Measurements from ENCODE around the gene RPN2. TPM values are rescaled to one million over a fixed set of nuclear protein-coding genes. Genes with fewer than 3 reads are reported as not detected.

Gene RPN2
- total RNA-seq, 1 donor from 2014 or later: 178 TPM

- Histone ChIP-seq H3K4me3 (ENCODE audit: low read depth, low read length) (no peak overlapping the region), H3K27me3 (ENCODE audit: control insufficient read depth, insufficient read depth, low read length) (no peaks in the 10 kb centered on the region), H3K36me3 (ENCODE audit: control insufficient read depth, insufficient read depth, low read length) (no peaks in the 10 kb centered on the region)
- FAIRE-seq: no peak
- no peak for TF ChIP-seq CTCF (IDR thresholded peaks at IDR 0.05; ENCODE audit: insufficient read depth, low read length, severe bottlenecking)
- no peak for DNase-seq (ENCODE audit: low read depth)
These were observed 23.1 kb upstream of the RPN2 start for GRCh38 chr20:37155987-37156386.

- Histone ChIP-seq H3K27me3 (ENCODE audit: control insufficient read depth, insufficient read depth, low read length) (no peaks in the 10 kb centered on the region), H3K36me3 (ENCODE audit: control insufficient read depth, insufficient read depth, low read length) (no peaks in the 10 kb centered on the region), H3K4me3 (ENCODE audit: low read depth, low read length) (no peak overlapping the region)
- DNase-seq (ENCODE audit: low read depth) (no peak), FAIRE-seq (no peak)
- TF ChIP-seq CTCF (IDR thresholded peaks at IDR 0.05; ENCODE audit: insufficient read depth, low read length, severe bottlenecking): no peak
These were observed 20.9 kb upstream of the RPN2 start for GRCh38 chr20:37158248-37158647.

- no peaks in the 10 kb centered on the region for H3K36me3 ChIP-seq (ENCODE audit: control insufficient read depth, insufficient read depth, low read length)
- FAIRE-seq (no peak), DNase-seq (ENCODE audit: low read depth) (no peak)
- TF ChIP-seq CTCF (IDR thresholded peaks at IDR 0.05; ENCODE audit: insufficient read depth, low read length, severe bottlenecking): no peak
- H3K27me3 ChIP-seq (ENCODE audit: control insufficient read depth, insufficient read depth, low read length): no peaks in the 10 kb centered on the region
- no peak overlapping the region for H3K4me3 ChIP-seq (ENCODE audit: low read depth, low read length)
These were observed 18.4 kb upstream of the RPN2 start for GRCh38 chr20:37160683-37161082.

- Histone ChIP-seq H3K36me3 (ENCODE audit: control insufficient read depth, insufficient read depth, low read length) (no peaks in the 10 kb centered on the region), H3K27me3 (ENCODE audit: control insufficient read depth, insufficient read depth, low read length) (no peaks in the 10 kb centered on the region), H3K4me3 (ENCODE audit: low read depth, low read length) (no peak overlapping the region)
- FAIRE-seq (no peak), DNase-seq (ENCODE audit: low read depth) (no peak)
- no peak for TF ChIP-seq CTCF (IDR thresholded peaks at IDR 0.05; ENCODE audit: insufficient read depth, low read length, severe bottlenecking)
These were observed 17.1 kb upstream of the RPN2 start for GRCh38 chr20:37161830-37162549.

- TF ChIP-seq CTCF (IDR thresholded peaks at IDR 0.05; ENCODE audit: insufficient read depth, low read length, severe bottlenecking): no peak
- FAIRE-seq: no peak
- DNase-seq (ENCODE audit: low read depth): no peak
- Histone ChIP-seq H3K4me3 (ENCODE audit: low read depth, low read length) (no peak overlapping the region), H3K27me3 (ENCODE audit: control insufficient read depth, insufficient read depth, low read length) (no peaks in the 10 kb centered on the region), H3K36me3 (ENCODE audit: control insufficient read depth, insufficient read depth, low read length) (no peaks in the 10 kb centered on the region)
These were observed 16.5 kb upstream of the RPN2 start for GRCh38 chr20:37162646-37163045.
